HEK293T (cell line): Measurements from ENCODE around the gene KLRF2.

Source experiments
- CTCF ChIA-PET: fragments of 350-600 bp; formaldehyde crosslinking; extraction: SDS; loops from one replicate; lab custom pipeline; 2021; ENCODE audit warnings: antibody characterized with exemption, inconsistent platforms; lab: Yijun Ruan, JAX
- POLR2A ChIA-PET: fragments of 350-600 bp; formaldehyde crosslinking; extraction: SDS; loops from one replicate; lab custom pipeline; 2020; ENCODE audit warnings: antibody characterized with exemption, inconsistent platforms; lab: Yijun Ruan, JAX
- DNase-seq: peaks from one replicate; pipeline ENCODE4 v3.0.0; 2012; ENCODE audit warnings: mixed read lengths; ENCODE audit errors: extremely low spot score
- ARNT ChIP-seq: fragments of 450-650 bp; IDR thresholded peaks from 2 replicates; pipeline ENCODE4 v1.6.1; 2017; ENCODE audit warnings: mild to moderate bottlenecking
- BHLHE40 ChIP-seq: fragments of 450-650 bp; IDR thresholded peaks from 2 replicates; pipeline ENCODE4 v1.6.1; 2016; ENCODE audit warnings: mild to moderate bottlenecking, moderate library complexity, borderline replicate concordance
- CTBP1 ChIP-seq: fragments of 450-650 bp; IDR thresholded peaks from 2 replicates; pipeline ENCODE4 v1.6.1; 2016; ENCODE audit warnings: borderline replicate concordance
- ELF4 ChIP-seq: fragments of 450-650 bp; IDR thresholded peaks from 2 replicates; pipeline ENCODE4 v1.6.1; 2017; ENCODE audit warnings: antibody characterized with exemption
- FOXA1 ChIP-seq: fragments of 450-650 bp; IDR thresholded peaks from 2 replicates; pipeline ENCODE4 v1.6.1; 2016; ENCODE audit warnings: mild to moderate bottlenecking
- FOXK2 ChIP-seq: fragments of 450-650 bp; IDR thresholded peaks from 2 replicates; pipeline ENCODE4 v1.6.1; 2016; ENCODE audit warnings: mild to moderate bottlenecking
- FOXM1 ChIP-seq: fragments of 450-650 bp; IDR thresholded peaks from 2 replicates; pipeline ENCODE4 v1.6.1; 2017; ENCODE audit warnings: mild to moderate bottlenecking, borderline replicate concordance
- HDGF ChIP-seq: fragments of 450-650 bp; IDR thresholded peaks from 2 replicates; pipeline ENCODE4 v1.6.1; 2017; ENCODE audit warnings: antibody characterized with exemption, borderline replicate concordance
- L3MBTL2 ChIP-seq: fragments of 450-650 bp; conservative IDR thresholded peaks from 2 replicates; pipeline ENCODE4 v1.6.1; 2016; ENCODE audit warnings: mild to moderate bottlenecking
- LEF1 ChIP-seq: fragments of 450-650 bp; IDR thresholded peaks from 2 replicates; pipeline ENCODE4 v1.6.1; 2017; ENCODE audit warnings: mild to moderate bottlenecking, borderline replicate concordance
- NFRKB ChIP-seq: fragments of 450-650 bp; IDR thresholded peaks from 2 replicates; pipeline ENCODE4 v1.6.1; 2016; ENCODE audit warnings: mild to moderate bottlenecking, moderate library complexity
- PKNOX1 ChIP-seq: fragments of 450-650 bp; IDR thresholded peaks from 2 replicates; pipeline ENCODE4 v1.6.1; 2016
- SP1 ChIP-seq: fragments of 450-650 bp; IDR thresholded peaks from 2 replicates; pipeline ENCODE4 v1.6.1; 2017
- SUZ12 ChIP-seq: fragments of 450-650 bp; IDR thresholded peaks from 2 replicates; pipeline ENCODE4 v1.6.1; 2016; ENCODE audit warnings: mild to moderate bottlenecking
- TARDBP ChIP-seq: fragments of 450-650 bp; IDR thresholded peaks from 2 replicates; pipeline ENCODE4 v1.6.1; 2016
- ZNF384 ChIP-seq: fragments of 450-650 bp; IDR thresholded peaks from 2 replicates; pipeline ENCODE4 v1.6.1; 2016

Gene KLRF2

GRCh38 chr12:9880532-9881078 lies 684 bp upstream of the KLRF2 start:
- ChIA-PET POLR2A (no interaction called here), CTCF (no interaction called here)
- no peak for TF ChIP-seq LEF1
- TF ChIP-seq ZNF384: no peak
- no peak for TF ChIP-seq HDGF
- TF ChIP-seq SUZ12: no peak
- TF ChIP-seq SP1: no peak
- DNase-seq: no peak

GRCh38 chr12:9881988-9882387 lies 699 bp downstream of the KLRF2 start:
- POLR2A ChIA-PET: no interaction called here

GRCh38 chr12:9883175-9883574 lies 1.9 kb downstream of the KLRF2 start:
- POLR2A ChIA-PET: no interaction called here
- TF ChIP-seq NFRKB (no peak), HDGF (no peak), BHLHE40 (no peak), L3MBTL2 (no peak), PKNOX1 (no peak), FOXK2 (no peak), TARDBP (no peak), ZNF384 (no peak), CTBP1 (no peak), FOXA1 (no peak), FOXM1 (no peak), LEF1 (no peak)
- CTCF ChIA-PET: no interaction called here
- DNase-seq: no peak

More at GRCh38 chr12:9881988-9882387, 699 bp downstream of the KLRF2 start:
- TF ChIP-seq LEF1 (no peak), FOXK2 (no peak), CTBP1 (no peak), HDGF (no peak), FOXM1 (no peak), SP1 (no peak), L3MBTL2 (no peak), TARDBP (no peak), ELF4 (no peak), ZNF384 (no peak), SUZ12 (no peak), ARNT (no peak), NFRKB (no peak)
- CTCF ChIA-PET: no interaction called here
- no peak for DNase-seq

- POLR2A ChIA-PET: no interaction called here
- no peak for TF ChIP-seq SP1
- no peak for TF ChIP-seq LEF1
- TF ChIP-seq CTBP1: no peak
- no peak for TF ChIP-seq FOXA1
- no peak for TF ChIP-seq ARNT
- TF ChIP-seq TARDBP: no peak
- no peak for TF ChIP-seq PKNOX1
- no peak for TF ChIP-seq HDGF
- no peak for TF ChIP-seq SUZ12
- no peak for TF ChIP-seq ZNF384
- TF ChIP-seq FOXM1: no peak
- TF ChIP-seq BHLHE40: no peak
- no peak for TF ChIP-seq FOXK2
- TF ChIP-seq ELF4: no peak
- TF ChIP-seq L3MBTL2: no peak
- TF ChIP-seq NFRKB: no peak
- CTCF ChIA-PET: no interaction called here
- DNase-seq: no peak
These were observed 7.5 kb downstream of the KLRF2 start for GRCh38 chr12:9888665-9889273.

- DNase-seq: no peak
- ChIA-PET POLR2A (no interaction called here), CTCF (no interaction called here)
- TF ChIP-seq TARDBP (no peak), SUZ12 (no peak), ELF4 (no peak), BHLHE40 (no peak)
These were observed 14.1 kb downstream of the KLRF2 start for GRCh38 chr12:9895215-9895971.

- POLR2A ChIA-PET: no interaction called here
- no peak for DNase-seq
- no peak for TF ChIP-seq SUZ12
- no peak for TF ChIP-seq ELF4
- no peak for TF ChIP-seq L3MBTL2
- TF ChIP-seq FOXM1: no peak
- TF ChIP-seq FOXK2: no peak
- no peak for TF ChIP-seq CTBP1
- no peak for TF ChIP-seq TARDBP
- TF ChIP-seq LEF1: no peak
- TF ChIP-seq SP1: no peak
- TF ChIP-seq HDGF: no peak
- TF ChIP-seq ARNT: no peak
- no peak for TF ChIP-seq ZNF384
- no peak for TF ChIP-seq PKNOX1
- TF ChIP-seq BHLHE40: no peak
- CTCF ChIA-PET: no interaction called here
These were observed 16.2 kb downstream of the KLRF2 start for GRCh38 chr12:9897535-9897934.
